Neural progenitor cell (in vitro differentiated cells): ENCODE measurements around the gene GKN1.

Source experiments
- EZH2 ChIP-seq: fragments of 200-600 bp; sonication (generic); IDR thresholded peaks from 2 replicates; pipeline ENCODE4 v1.6.1; 2017; ENCODE audit warnings: antibody characterized with exemption, mild to moderate bottlenecking, moderate library complexity
- EZH2phosphoT487 ChIP-seq: fragments of 200-600 bp; sonication (generic); IDR thresholded peaks from 2 replicates; pipeline ENCODE4 v1.6.1; 2017; ENCODE audit warnings: antibody characterized with exemption
- TF ChIP-seq, protein P1 (sequence below): fragments of 200-600 bp; sonication (generic); IDR thresholded peaks from 2 replicates; pipeline ENCODE4 v1.5.1; 2017; ENCODE audit warnings: antibody characterized with exemption, mild to moderate bottlenecking

- TF ChIP-seq, protein P1, sequence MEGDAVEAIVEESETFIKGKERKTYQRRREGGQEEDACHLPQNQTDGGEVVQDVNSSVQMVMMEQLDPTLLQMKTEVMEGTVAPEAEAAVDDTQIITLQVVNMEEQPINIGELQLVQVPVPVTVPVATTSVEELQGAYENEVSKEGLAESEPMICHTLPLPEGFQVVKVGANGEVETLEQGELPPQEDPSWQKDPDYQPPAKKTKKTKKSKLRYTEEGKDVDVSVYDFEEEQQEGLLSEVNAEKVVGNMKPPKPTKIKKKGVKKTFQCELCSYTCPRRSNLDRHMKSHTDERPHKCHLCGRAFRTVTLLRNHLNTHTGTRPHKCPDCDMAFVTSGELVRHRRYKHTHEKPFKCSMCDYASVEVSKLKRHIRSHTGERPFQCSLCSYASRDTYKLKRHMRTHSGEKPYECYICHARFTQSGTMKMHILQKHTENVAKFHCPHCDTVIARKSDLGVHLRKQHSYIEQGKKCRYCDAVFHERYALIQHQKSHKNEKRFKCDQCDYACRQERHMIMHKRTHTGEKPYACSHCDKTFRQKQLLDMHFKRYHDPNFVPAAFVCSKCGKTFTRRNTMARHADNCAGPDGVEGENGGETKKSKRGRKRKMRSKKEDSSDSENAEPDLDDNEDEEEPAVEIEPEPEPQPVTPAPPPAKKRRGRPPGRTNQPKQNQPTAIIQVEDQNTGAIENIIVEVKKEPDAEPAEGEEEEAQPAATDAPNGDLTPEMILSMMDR = no peak
- TF ChIP-seq EZH2 = no peak
- no peak for TF ChIP-seq EZH2phosphoT487
Observed at GRCh38 chr2:68978098-68978497, 3.7 kb downstream of the GKN1 start.
